GM19193 (cell line): ENCODE data around the gene SOX8.

Source experiments
- POLR2A ChIP-seq: IDR thresholded peaks from 4 replicates; pipeline ENCODE4 v1.6.1; 2011; ENCODE audit not compliant: insufficient read depth, insufficient read length; ENCODE audit errors: extremely low read depth

Gene SOX8

GRCh38 chr16:1020091-1020399, 38.5 kb downstream of the SOX8 start:
- TF ChIP-seq POLR2A, result no peak

GRCh38 chr16:1020591-1020990, 39.0 kb downstream of the SOX8 start:
- no peak for TF ChIP-seq POLR2A

- TF ChIP-seq POLR2A, result no peak
These were observed 40.1 kb downstream of the SOX8 start for GRCh38 chr16:1021553-1022160.

DNA sequence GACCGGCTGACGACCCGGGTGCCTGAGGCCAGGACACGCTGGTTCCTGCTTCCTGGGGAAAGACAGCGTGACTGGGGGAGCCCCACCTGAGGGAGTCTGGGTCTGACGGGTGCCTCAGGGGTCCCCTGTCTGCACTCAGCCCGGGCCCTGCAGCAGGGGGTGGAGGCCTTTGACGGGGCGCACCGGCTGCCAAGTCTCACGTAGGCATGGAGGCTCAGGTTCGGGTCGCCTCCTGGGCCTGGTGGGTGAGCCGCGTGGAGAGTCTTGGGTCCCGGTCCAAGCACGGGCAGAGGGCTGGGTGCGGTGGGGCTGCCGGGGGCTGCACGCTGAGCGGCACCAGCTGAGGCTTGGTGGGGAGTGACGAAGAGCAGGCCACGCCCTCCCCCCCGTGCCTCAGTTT, 40.9 kb downstream of the SOX8 start:
- TF ChIP-seq POLR2A, result no peak

DNA sequence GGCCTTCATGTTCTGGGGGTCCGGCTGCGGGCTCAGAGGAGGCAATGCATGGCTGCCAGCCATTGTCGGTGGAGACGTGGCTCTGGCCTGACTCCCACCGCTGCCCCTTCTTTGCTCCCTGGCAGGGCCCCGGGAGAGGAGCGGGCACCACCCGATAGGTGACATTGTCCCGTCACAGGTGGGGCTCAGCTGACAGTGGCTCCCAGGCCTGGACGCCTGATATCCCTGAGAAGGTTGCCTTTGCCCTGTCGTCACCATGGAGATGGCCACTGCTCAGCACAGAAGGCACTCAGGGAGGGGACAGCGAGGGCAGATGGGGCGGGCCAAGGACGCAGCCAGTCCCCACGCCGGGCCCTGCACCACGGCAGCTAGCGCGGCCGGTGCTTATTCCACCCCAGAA, 42.6 kb downstream of the SOX8 start:
- no peak for TF ChIP-seq POLR2A

DNA sequence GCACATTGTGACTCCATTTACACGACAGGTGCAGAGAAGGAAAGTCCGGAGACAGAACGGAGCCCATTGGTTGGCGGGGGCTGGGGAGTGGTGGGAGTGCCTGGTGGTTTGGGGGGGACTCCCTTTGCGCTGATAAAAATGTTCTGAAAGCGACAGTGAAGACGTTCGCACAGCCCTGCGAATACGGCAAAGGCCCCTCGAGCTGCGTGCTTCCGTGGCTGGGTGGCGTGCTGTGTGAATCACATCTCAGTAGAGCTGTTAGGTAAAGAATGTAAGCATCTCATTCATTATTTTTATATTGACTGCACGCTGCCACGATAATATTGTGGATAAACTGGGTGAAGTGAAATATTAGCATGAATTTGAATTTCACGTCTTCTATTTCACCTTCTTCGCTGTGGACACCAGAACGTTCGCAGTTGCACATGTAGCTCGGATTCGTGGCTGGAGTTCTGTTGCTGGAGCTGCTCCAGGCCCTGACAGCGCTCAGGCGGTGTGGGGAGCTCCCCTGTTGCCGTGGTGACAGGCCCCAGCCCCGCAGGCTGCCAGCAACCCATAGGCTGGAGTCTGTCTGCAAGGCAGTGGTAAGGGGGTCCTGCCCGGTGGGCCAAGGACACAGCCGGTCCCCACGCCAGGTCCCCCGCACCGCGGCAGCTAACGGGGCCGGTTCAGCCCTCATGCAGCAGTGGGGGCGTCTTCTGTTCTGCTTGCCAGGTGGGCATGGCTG, 44.6 kb downstream of the SOX8 start:
- no peak for TF ChIP-seq POLR2A

DNA sequence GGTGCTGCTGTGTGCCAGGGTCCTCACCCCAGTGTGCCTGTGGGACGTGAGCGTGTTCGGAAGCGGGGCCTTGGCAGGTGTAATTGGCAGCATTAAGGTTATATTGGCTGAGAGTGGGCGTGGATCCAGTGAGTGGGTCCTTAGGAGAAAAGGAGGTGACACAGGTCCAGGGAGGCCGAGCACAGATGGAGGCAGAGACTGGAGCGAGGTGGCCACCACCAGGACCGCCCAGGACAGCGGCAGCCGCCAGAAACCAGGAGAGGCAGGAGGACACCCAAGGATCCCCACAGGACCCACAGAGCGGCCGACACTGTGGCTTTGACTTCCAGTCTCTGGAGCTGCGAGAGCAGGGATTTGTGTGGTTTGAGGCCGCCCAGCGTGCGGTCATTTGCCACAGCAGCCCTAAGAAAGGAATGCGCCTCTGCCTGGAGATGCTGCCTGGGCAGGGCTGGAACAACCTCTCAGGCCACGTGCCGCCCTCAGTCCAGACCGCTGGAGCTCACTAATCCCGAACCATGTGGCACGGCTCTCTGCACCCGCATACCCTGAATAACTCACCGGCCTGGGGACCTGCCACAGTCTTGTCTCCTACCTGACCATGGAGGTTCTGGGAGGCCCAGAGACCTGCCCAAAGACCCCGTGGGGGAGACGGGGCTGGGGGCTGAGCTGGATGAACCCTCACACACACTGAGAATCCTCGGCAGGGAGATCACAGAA, 45.4 kb downstream of the SOX8 start:
- no peak for TF ChIP-seq POLR2A

GRCh38 chr16:1027501-1027815, 45.9 kb downstream of the SOX8 start:
- no peak for TF ChIP-seq POLR2A

- no peak for TF ChIP-seq POLR2A
These were observed 46.5 kb downstream of the SOX8 start for GRCh38 chr16:1028056-1028455.

DNA sequence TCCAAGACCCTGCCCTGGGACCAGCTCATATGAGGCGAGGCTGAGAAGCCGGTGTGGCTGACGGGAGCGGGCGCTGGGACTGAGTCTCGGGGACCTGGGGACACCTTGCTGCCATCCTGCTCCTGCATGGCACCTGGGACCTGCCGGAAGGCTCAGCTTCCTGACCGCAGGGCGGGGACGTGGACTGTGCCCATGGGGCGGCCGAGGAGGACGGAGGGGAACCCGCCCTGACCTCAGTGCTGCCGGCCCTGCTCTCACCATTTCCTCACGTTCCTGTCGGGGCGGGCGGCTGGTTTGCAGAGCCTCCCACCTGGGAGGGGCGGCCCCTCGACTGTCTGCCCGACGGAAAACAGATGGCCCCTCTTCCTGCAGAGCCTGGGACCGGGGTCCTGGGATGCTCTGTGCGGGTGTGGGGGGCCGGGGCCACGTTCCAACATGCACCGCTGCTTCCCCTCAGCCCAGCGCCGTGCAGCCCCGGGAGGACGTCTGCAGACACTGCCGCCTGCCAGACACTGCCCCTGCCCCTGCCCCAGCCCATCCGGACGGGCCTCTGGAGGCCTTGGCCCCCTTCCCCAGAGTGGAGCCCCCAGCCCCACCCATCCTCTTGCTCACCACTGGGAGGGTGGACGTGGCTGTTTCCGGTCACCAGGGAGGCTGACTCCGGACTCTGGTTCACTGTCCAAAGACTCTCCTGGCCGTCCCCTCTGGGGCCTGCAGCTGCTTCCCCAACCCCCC, 47.1 kb downstream of the SOX8 start:
- TF ChIP-seq POLR2A, result no peak

DNA sequence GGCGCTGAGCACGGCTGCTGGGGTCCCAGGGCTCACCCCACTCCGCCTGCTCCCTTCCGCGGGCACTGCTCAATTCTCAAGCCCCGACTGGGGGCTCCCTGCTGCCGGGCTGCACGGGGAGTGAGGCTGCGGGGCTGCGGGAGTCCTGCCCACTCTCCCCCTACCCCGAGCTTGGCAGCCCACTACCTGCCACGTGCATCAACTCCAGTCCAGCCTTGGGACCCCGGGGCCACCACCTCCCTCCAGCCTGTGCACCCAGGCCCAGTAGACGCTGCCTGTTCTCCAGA, 47.6 kb downstream of the SOX8 start:
- TF ChIP-seq POLR2A, result no peak

- TF ChIP-seq POLR2A, result no peak
These were observed 48.9 kb downstream of the SOX8 start for GRCh38 chr16:1030473-1030901.

DNA sequence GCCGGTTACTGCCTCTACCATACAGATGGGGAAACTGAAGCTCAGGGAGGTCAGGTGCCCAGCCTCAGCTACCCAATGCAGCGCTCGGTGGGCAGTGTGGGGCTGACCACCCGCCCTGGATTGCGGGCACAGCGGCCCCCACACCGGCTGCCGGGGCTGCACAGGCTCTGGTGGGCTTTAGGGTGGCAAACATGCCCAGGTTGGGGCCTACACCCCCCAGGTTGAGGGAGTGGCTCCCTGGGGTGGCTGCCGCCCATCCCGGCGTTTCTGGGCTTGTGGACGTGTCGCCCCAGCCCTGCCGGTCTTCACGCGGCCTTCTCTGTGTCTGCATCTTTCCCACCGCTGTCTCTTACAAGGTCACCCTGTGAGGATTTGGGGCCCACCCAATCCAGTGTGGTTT, 50.1 kb downstream of the SOX8 start:
- no peak for TF ChIP-seq POLR2A

GRCh38 chr16:1032607-1033006, 51.0 kb downstream of the SOX8 start:
- TF ChIP-seq POLR2A, result no peak

GRCh38 chr16:1033128-1033679, 51.6 kb downstream of the SOX8 start:
- TF ChIP-seq POLR2A, result no peak
